ENCODE results near the gene TGM3.

- TF ChIP-seq BRCA1 (IDR thresholded peaks at IDR 0.05; ENCODE audit: low read depth, low read length) (no peak), SMC3 (IDR thresholded peaks at IDR 0.05; ENCODE audit: borderline replicate concordance, low read length) (no peak), RELA (IDR thresholded peaks at IDR 0.05; ENCODE audit: borderline replicate concordance, partially characterized antibody) (no peak), YY1 (IDR thresholded peaks at IDR 0.05; ENCODE audit: low read depth, low read length) (no peak), CHD1 (IDR thresholded peaks at IDR 0.05; ENCODE audit: low read depth, low read length) (no peak), CTCF (IDR thresholded peaks at IDR 0.05 in 2 of 3, conservative IDR thresholded peaks at IDR 0.05 in 1 of 3; ENCODE audit: control insufficient read depth in 2 of 3, extremely low read depth in 1 of 3, insufficient read depth in 1 of 3, low read depth in 3 of 3, low read length in 3 of 3) (no peak), NFIC (IDR thresholded peaks at IDR 0.05; ENCODE audit: low read depth, low read length) (no peak), ZNF217 (IDR thresholded peaks at IDR 0.05) (no peak)
- TF ChIP-seq, protein P1, sequence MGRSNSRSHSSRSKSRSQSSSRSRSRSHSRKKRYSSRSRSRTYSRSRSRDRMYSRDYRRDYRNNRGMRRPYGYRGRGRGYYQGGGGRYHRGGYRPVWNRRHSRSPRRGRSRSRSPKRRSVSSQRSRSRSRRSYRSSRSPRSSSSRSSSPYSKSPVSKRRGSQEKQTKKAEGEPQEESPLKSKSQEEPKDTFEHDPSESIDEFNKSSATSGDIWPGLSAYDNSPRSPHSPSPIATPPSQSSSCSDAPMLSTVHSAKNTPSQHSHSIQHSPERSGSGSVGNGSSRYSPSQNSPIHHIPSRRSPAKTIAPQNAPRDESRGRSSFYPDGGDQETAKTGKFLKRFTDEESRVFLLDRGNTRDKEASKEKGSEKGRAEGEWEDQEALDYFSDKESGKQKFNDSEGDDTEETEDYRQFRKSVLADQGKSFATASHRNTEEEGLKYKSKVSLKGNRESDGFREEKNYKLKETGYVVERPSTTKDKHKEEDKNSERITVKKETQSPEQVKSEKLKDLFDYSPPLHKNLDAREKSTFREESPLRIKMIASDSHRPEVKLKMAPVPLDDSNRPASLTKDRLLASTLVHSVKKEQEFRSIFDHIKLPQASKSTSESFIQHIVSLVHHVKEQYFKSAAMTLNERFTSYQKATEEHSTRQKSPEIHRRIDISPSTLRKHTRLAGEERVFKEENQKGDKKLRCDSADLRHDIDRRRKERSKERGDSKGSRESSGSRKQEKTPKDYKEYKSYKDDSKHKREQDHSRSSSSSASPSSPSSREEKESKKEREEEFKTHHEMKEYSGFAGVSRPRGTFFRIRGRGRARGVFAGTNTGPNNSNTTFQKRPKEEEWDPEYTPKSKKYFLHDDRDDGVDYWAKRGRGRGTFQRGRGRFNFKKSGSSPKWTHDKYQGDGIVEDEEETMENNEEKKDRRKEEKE (IDR thresholded peaks at IDR 0.05) = no peak
- TF ChIP-seq, protein P2, sequence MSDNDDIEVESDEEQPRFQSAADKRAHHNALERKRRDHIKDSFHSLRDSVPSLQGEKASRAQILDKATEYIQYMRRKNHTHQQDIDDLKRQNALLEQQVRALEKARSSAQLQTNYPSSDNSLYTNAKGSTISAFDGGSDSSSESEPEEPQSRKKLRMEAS (IDR thresholded peaks at IDR 0.05; ENCODE audit: low read depth, low read length) = no peak
Measured at GRCh38 chr20:2340823-2341222, 45.0 kb downstream of the TGM3 start.

All from GM12878 (cell line).